HCT116 (cell line): Measurements from ENCODE around the gene LIN52. TPM values are rescaled to one million over a fixed set of nuclear protein-coding genes. Genes with fewer than 3 reads are reported as not detected.

Experiments
- ATAC-seq: fragments of 200-7000 bp; cut with Tn5 transposase; 2 replicates; pipeline ENCODE4 v1.9.1; 2020; ENCODE audit warnings: mild to moderate bottlenecking, moderate library complexity
- BruUV-seq: library from RNA; stranded (reverse); fragments of 400-500 nt; replicated peaks from 2 replicates; lab custom pipeline; 2021; lab: Mats Ljungman, UMichigan
- CTCF ChIA-PET: fragments of 300-600 bp; sonication (Branson Sonifier 250); formaldehyde crosslinking; loops from one replicate; lab custom pipeline; 2021; ENCODE audit warnings: antibody characterized with exemption; lab: Charles Lee
- POLR2A ChIA-PET: fragments of 300-600, 350-600 bp; sonication (Branson Sonifier 250); formaldehyde crosslinking; loops from one replicate; lab custom pipeline; 2021; ENCODE audit warnings: antibody characterized with exemption; lab: Charles Lee
- RAD21 ChIA-PET, 2 experiments: fragments of 300-600 bp; sonication (Branson Sonifier 250); formaldehyde crosslinking; loops; one replicate each; lab custom pipeline; 2023; ENCODE audit warnings: low total read pairs in 2 of 2; ENCODE audit not compliant: uncharacterized antibody in 2 of 2, unreplicated experiment in 2 of 2, low non-redundant PET in 1 of 2; lab: Charles Lee
- DNase-seq: peaks from one replicate; pipeline ENCODE4 v3.0.0-alpha.2; 2010; ENCODE audit warnings: low read depth, low spot score
- H2AFZ ChIP-seq: fragments of 200-600 bp; shearing (Covaris generic), sonication (generic); 2 replicates; pipeline ENCODE4 v1.6.1; 2017; ENCODE audit warnings: low read depth, mixed run types, mixed read lengths, antibody characterized with exemption, low read length; ENCODE audit not compliant: poor library complexity, severe bottlenecking
- H3K27ac ChIP-seq: 2 replicates; pipeline ENCODE4 v1.5.1; 2012; ENCODE audit warnings: low read depth, low read length
- H3K27me3 ChIP-seq: fragments of 200-600 bp; sonication (generic); 2 replicates; pipeline ENCODE4 v1.6.1; 2016; ENCODE audit warnings: mixed run types, low read length, mixed read lengths; ENCODE audit not compliant: insufficient read depth
- H3K36me3 ChIP-seq, 2 experiments: fragments of 200-500 bp in 1 of 2; fragments of 200-600 bp in 1 of 2; sonication (Bioruptor generic) in 1 of 2; sonication (generic) in 1 of 2; 2 replicates each; pipeline versions ENCODE4 v1.5.1 to v1.6.1; 2014 to 2016; ENCODE audit warnings: low read length in 2 of 2, inconsistent platforms in 1 of 2, mixed read lengths in 1 of 2, mixed run types in 1 of 2; ENCODE audit not compliant: insufficient read depth in 2 of 2, control insufficient read depth in 1 of 2
- H3K4me1 ChIP-seq, 2 experiments: fragments of 200-600 bp in 1 of 2; sonication (generic) in 1 of 2; 2 replicates each; pipeline versions ENCODE4 v1.5.1 to v1.6.1; 2012 to 2017; ENCODE audit warnings: low read length in 2 of 2, inconsistent platforms in 1 of 2, mild to moderate bottlenecking in 1 of 2, mixed read lengths in 1 of 2, mixed run types in 1 of 2, moderate library complexity in 1 of 2; ENCODE audit not compliant: insufficient read depth in 2 of 2, control insufficient read depth in 1 of 2
- H3K4me2 ChIP-seq: fragments of 200-600 bp; sonication (generic); 2 replicates; pipeline ENCODE4 v1.6.1; 2017; ENCODE audit warnings: mixed run types, low read length, mixed read lengths
- H3K4me3 ChIP-seq, 2 experiments: fragments of 200-600 bp in 1 of 2; sonication (generic) in 1 of 2; replicated peaks in 1 of 2; 2 replicates each; pipeline ENCODE4 v1.5.1; 2011 to 2016; ENCODE audit warnings: low read length in 2 of 2, control low read depth in 1 of 2, low read depth in 1 of 2, mild to moderate bottlenecking in 1 of 2, mixed read lengths in 1 of 2, mixed run types in 1 of 2
- H3K79me2 ChIP-seq: fragments of 200-600 bp; sonication (generic); 2 replicates; pipeline ENCODE4 v1.6.1; 2017; ENCODE audit warnings: mild to moderate bottlenecking, mixed run types, low read length, moderate library complexity, mixed read lengths; ENCODE audit not compliant: insufficient read depth
- H3K9ac ChIP-seq: fragments of 200-600 bp; sonication (generic); 2 replicates; pipeline ENCODE4 v1.6.1; 2016; ENCODE audit warnings: low read length, mixed read lengths
- H3K9me2 ChIP-seq: fragments of 200-600 bp; sonication (generic), shearing (Covaris generic); 2 replicates; pipeline ENCODE4 v1.6.1; 2017; ENCODE audit warnings: mixed run types, mild to moderate bottlenecking, moderate library complexity; ENCODE audit not compliant: insufficient read depth
- H3K9me3 ChIP-seq, 2 experiments: fragments of 200-500 bp in 1 of 2; fragments of 200-600 bp in 1 of 2; sonication (Bioruptor generic) in 1 of 2; sonication (generic) in 1 of 2; 2 replicates each; pipeline ENCODE4 v1.6.1; 2014 to 2017; ENCODE audit warnings: low read length in 2 of 2, mixed read lengths in 2 of 2, inconsistent platforms in 1 of 2, low read depth in 1 of 2, mild to moderate bottlenecking in 1 of 2, mixed run types in 1 of 2, moderate library complexity in 1 of 2; ENCODE audit not compliant: control insufficient read depth in 1 of 2, insufficient read depth in 1 of 2
- H4K20me1 ChIP-seq: fragments of 200-600 bp; sonication (generic), shearing (Covaris generic); 2 replicates; pipeline ENCODE4 v1.6.1; 2017; ENCODE audit warnings: mixed run types, mild to moderate bottlenecking, moderate library complexity; ENCODE audit not compliant: insufficient read depth
- ATF3 ChIP-seq: IDR thresholded peaks from 2 replicates; pipeline ENCODE4 v1.6.1; 2012
- CBX3 ChIP-seq: IDR thresholded peaks from 2 replicates; pipeline ENCODE4 v1.6.1; 2012; ENCODE audit warnings: low read depth
- ELF1 ChIP-seq: IDR thresholded peaks from 2 replicates; pipeline ENCODE4 v1.6.1; 2012; ENCODE audit warnings: low read depth, borderline replicate concordance
- EZH2 ChIP-seq: fragments of 200-600 bp; sonication (generic); IDR thresholded peaks from 2 replicates; pipeline ENCODE4 v1.6.1; 2017; ENCODE audit warnings: antibody characterized with exemption, mixed run types
- FOSL1 ChIP-seq: IDR thresholded peaks from 2 replicates; pipeline ENCODE4 v1.6.1; 2012; ENCODE audit warnings: low read depth
- JUND ChIP-seq: IDR thresholded peaks from 2 replicates; pipeline ENCODE4 v1.6.1; 2012
- POLR2A ChIP-seq: IDR thresholded peaks from 2 replicates; pipeline ENCODE4 v1.7.0; 2011; ENCODE audit warnings: borderline replicate concordance; ENCODE audit not compliant: insufficient read depth, insufficient read length; ENCODE audit errors: extremely low read depth
- RAD21 ChIP-seq: IDR thresholded peaks from 2 replicates; pipeline ENCODE4 v1.6.1; 2012; ENCODE audit warnings: low read depth, mild to moderate bottlenecking
- REST ChIP-seq: IDR thresholded peaks from 2 replicates; pipeline ENCODE4 v1.6.1; 2012; ENCODE audit warnings: low read depth
- SIN3A ChIP-seq: IDR thresholded peaks from 2 replicates; pipeline ENCODE4 v1.6.1; 2012; ENCODE audit warnings: low read depth
- SRF ChIP-seq: IDR thresholded peaks from 2 replicates; pipeline ENCODE4 v1.6.1; 2012; ENCODE audit warnings: low read depth
- TCF7L2 ChIP-seq: IDR thresholded peaks from 2 replicates; pipeline ENCODE4 v1.7.0; 2011; ENCODE audit warnings: borderline replicate concordance, inconsistent platforms; ENCODE audit not compliant: insufficient read depth, insufficient read length; ENCODE audit errors: extremely low read depth
- YY1 ChIP-seq: IDR thresholded peaks from 2 replicates; pipeline ENCODE4 v1.6.1; 2011; ENCODE audit warnings: low read length, low read depth, moderate library complexity, mild to moderate bottlenecking; ENCODE audit not compliant: insufficient replicate concordance; ENCODE audit errors: extremely low read depth
- ZFX ChIP-seq: fragments of 450-650 bp; IDR thresholded peaks from 2 replicates; pipeline ENCODE4 v1.6.1; 2017
- intact Hi-C: fragments of 100-400 bp; cut with micrococcal nuclease; formaldehyde crosslinking; loops from 2 replicates; pipeline ENCODE4 v1.10.0; 2022
- total RNA-seq: library from RNA; stranded (reverse); gene quantifications from one replicate; pipeline ENCODE4 v1.2.1, GENCODE V29; 2021; ENCODE audit not compliant: unreplicated experiment
- TF ChIP-seq, protein P1 (sequence below): IDR thresholded peaks from 2 replicates; pipeline ENCODE4 v1.6.1; 2011; ENCODE audit warnings: mild to moderate bottlenecking, low read length, moderate library complexity; ENCODE audit not compliant: insufficient replicate concordance; ENCODE audit errors: extremely low read depth

Gene LIN52
- total RNA-seq, 1 experiment from 2014 or later: 9.6 TPM

DNA sequence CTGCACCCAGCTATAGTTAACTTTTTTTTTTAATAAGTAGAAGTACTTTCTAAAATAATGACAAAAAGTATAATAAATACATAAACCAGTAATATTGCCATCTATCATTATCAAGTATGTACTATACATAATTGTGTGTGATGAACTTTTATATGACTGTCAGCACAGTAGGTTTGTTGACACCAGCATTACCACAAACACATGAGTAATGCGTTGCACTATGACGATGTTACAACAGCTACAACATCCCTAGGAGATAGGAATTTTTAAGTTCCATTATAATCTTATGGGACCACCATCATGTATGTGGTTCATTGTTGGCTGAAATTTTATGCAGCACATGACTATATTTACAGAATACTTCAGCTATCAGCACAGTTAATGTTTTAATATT lies 91.6 kb downstream of the LIN52 start:
- Histone ChIP-seq H3K9ac (no peak overlapping the region), H3K27me3 (no peaks in the 10 kb centered on the region), H3K4me2 (no peak overlapping the region), H3K9me2 (no peaks in the 10 kb centered on the region), H3K79me2 (no peaks in the 10 kb centered on the region), H3K4me1 (no peaks in the 10 kb centered on the region), H3K27ac (no peak overlapping the region), H4K20me1 (no peaks in the 10 kb centered on the region), H3K36me3 (no peaks in the 10 kb centered on the region), H3K9me3 (no peaks in the 10 kb centered on the region), H3K4me3 (no peak overlapping the region), H2AFZ (no peak overlapping the region)
- ATAC-seq: no peak
- DNase-seq: no peak
- ChIA-PET CTCF (no interaction called here), POLR2A (no interaction called here), RAD21 (no interaction called here)
- intact Hi-C loops: no loop called here
- TF ChIP-seq ELF1 (no peak), CBX3 (no peak), EZH2 (no peak), SIN3A (no peak), ATF3 (no peak)
- BruUV-seq: no TSS peak

GRCh38 chr14:74179856-74180255 lies 95.1 kb downstream of the LIN52 start:
- H2AFZ ChIP-seq: no peak overlapping the region
- no peak for ATAC-seq

More at GRCh38 chr14:74179856-74180255, 95.1 kb downstream of the LIN52 start:
- no TSS peak for BruUV-seq
- no peak for DNase-seq
- Histone ChIP-seq H3K27me3 (no peaks in the 10 kb centered on the region), H4K20me1 (no peaks in the 10 kb centered on the region), H3K9ac (no peak overlapping the region), H3K27ac (no peak overlapping the region), H3K9me3 (no peaks in the 10 kb centered on the region), H3K36me3 (no peaks in the 10 kb centered on the region), H3K4me1 (no peaks in the 10 kb centered on the region), H3K4me3 (no peak overlapping the region), H3K79me2 (no peaks in the 10 kb centered on the region), H3K4me2 (no peak overlapping the region), H3K9me2 (no peaks in the 10 kb centered on the region)
- ChIA-PET RAD21 (no interaction called here), CTCF (no interaction called here), POLR2A (interaction anchor here (0.7 kb wide), 1 partner anchor 274 kb away, joined by 3 read pairs; no protein-coding TSS in a partner anchor)
- TF ChIP-seq, protein P1, sequence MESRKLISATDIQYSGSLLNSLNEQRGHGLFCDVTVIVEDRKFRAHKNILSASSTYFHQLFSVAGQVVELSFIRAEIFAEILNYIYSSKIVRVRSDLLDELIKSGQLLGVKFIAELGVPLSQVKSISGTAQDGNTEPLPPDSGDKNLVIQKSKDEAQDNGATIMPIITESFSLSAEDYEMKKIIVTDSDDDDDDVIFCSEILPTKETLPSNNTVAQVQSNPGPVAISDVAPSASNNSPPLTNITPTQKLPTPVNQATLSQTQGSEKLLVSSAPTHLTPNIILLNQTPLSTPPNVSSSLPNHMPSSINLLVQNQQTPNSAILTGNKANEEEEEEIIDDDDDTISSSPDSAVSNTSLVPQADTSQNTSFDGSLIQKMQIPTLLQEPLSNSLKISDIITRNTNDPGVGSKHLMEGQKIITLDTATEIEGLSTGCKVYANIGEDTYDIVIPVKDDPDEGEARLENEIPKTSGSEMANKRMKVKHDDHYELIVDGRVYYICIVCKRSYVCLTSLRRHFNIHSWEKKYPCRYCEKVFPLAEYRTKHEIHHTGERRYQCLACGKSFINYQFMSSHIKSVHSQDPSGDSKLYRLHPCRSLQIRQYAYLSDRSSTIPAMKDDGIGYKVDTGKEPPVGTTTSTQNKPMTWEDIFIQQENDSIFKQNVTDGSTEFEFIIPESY: no peak
- TF ChIP-seq YY1: no peak
- no peak for TF ChIP-seq TCF7L2
- TF ChIP-seq JUND: no peak
- no peak for TF ChIP-seq ZFX
- TF ChIP-seq SRF: no peak
- no peak for TF ChIP-seq EZH2
- TF ChIP-seq RAD21: no peak
- no peak for TF ChIP-seq POLR2A
- no peak for TF ChIP-seq SIN3A
- TF ChIP-seq REST: no peak
- TF ChIP-seq FOSL1: no peak
- no peak for TF ChIP-seq ELF1
- intact Hi-C loops: no loop called here
